GM19043 (cell line): Measurements from ENCODE around the gene MYO1B.
A peak's percentile ranks its signal among the peaks of the same experiment; 100 is the strongest.

Experiments
- ATAC-seq: cut with Tn5 transposase; IDR thresholded peaks from one replicate; pipeline ENCODE4 v1.9.1; 2021; ENCODE audit warnings: low read depth; ENCODE audit not compliant: unreplicated experiment

MYO1B gene

GRCh38 chr2:191225126-191225525, 20.1 kb upstream of the MYO1B start:
- no peak for ATAC-seq

- no peak for ATAC-seq
These were observed 19.5 kb upstream of the MYO1B start for GRCh38 chr2:191225690-191226089.

- ATAC-seq = no peak
These were observed 19.0 kb upstream of the MYO1B start for GRCh38 chr2:191226196-191226595.

GRCh38 chr2:191228333-191228732, 16.9 kb upstream of the MYO1B start:
- no peak for ATAC-seq

GRCh38 chr2:191228861-191229260, 16.3 kb upstream of the MYO1B start:
- no peak for ATAC-seq

GRCh38 chr2:191230174-191230573, 15.0 kb upstream of the MYO1B start:
- no peak for ATAC-seq

- ATAC-seq = no peak
These were observed 13.2 kb upstream of the MYO1B start for GRCh38 chr2:191231995-191232394.

GRCh38 chr2:191233533-191233932, 11.7 kb upstream of the MYO1B start:
- ATAC-seq = no peak

GRCh38 chr2:191234376-191234775, 10.8 kb upstream of the MYO1B start:
- ATAC-seq = no peak

GRCh38 chr2:191240871-191241270, 4.3 kb upstream of the MYO1B start:
- ATAC-seq = no peak

GRCh38 chr2:191241418-191241817, 3.8 kb upstream of the MYO1B start:
- no peak for ATAC-seq

GRCh38 chr2:191243154-191243553, 2.0 kb upstream of the MYO1B start:
- no peak for ATAC-seq

GRCh38 chr2:191244350-191244749, 854 bp upstream of the MYO1B start:
- ATAC-seq = no peak

- peak; percentile 23 for ATAC-seq
These were observed 796 bp downstream of the MYO1B start for GRCh38 chr2:191245869-191246531.

- no peak for ATAC-seq
These were observed 1.7 kb downstream of the MYO1B start for GRCh38 chr2:191246820-191247380.

GRCh38 chr2:191247381-191248057, 2.3 kb downstream of the MYO1B start:
- ATAC-seq = no peak

- ATAC-seq = no peak
These were observed 4.1 kb downstream of the MYO1B start for GRCh38 chr2:191249156-191249813.

GRCh38 chr2:191250400-191250799, 5.2 kb downstream of the MYO1B start:
- ATAC-seq = no peak

- ATAC-seq = no peak
These were observed 5.8 kb downstream of the MYO1B start for GRCh38 chr2:191250986-191251385.

- no peak for ATAC-seq
These were observed 7.5 kb downstream of the MYO1B start for GRCh38 chr2:191252699-191253098.

- ATAC-seq = no peak
These were observed 8.3 kb downstream of the MYO1B start for GRCh38 chr2:191253476-191253875.

- no peak for ATAC-seq
These were observed 10.1 kb downstream of the MYO1B start for GRCh38 chr2:191255271-191255670.
